SU-DHL-6 (cell line): ENCODE results near the gene ARFGEF3.

Experiments used
- CTCF ChIP-seq: fragments of 200-600 bp; sonication (generic); IDR thresholded peaks from one replicate; pipeline ENCODE4 v1.5.1; 2017; ENCODE audit warnings: antibody characterized with exemption, mild to moderate bottlenecking, low read length, moderate library complexity; ENCODE audit not compliant: insufficient read depth, poor library complexity, severe bottlenecking
- EZH2phosphoT487 ChIP-seq: fragments of 200-600 bp; sonication (generic), shearing (Covaris generic); conservative IDR thresholded peaks from 2 replicates; pipeline ENCODE4 v1.6.1; 2018; ENCODE audit warnings: mild to moderate bottlenecking, antibody characterized with exemption, low read length, moderate library complexity, mixed read lengths

GRCh38 chr6:138291036-138291848, 129.5 kb downstream of the ARFGEF3 start:
- TF ChIP-seq CTCF = no peak
- TF ChIP-seq EZH2phosphoT487 = no peak
